WTC11 (cell line): Measurements from ENCODE around the gene C11orf21.

ENCODE experiments used
- KAT7 ChIP-seq: sonication (generic); formaldehyde crosslinking; IDR thresholded peaks from 2 replicates; pipeline ENCODE4 v1.8.1; 2023; ENCODE audit warnings: missing genetic modification reagents, mild to moderate bottlenecking, borderline replicate concordance
- ZNF138 ChIP-seq: sonication (generic); formaldehyde crosslinking; conservative IDR thresholded peaks from 2 replicates; pipeline ENCODE4 v1.8.1; 2022; ENCODE audit warnings: mild to moderate bottlenecking, moderate library complexity, missing genetic modification reagents
- TF ChIP-seq, protein P1 (sequence below): sonication (generic); formaldehyde crosslinking; IDR thresholded peaks from 2 replicates; pipeline ENCODE4 v1.8.0; 2023; ENCODE audit warnings: missing genetic modification reagents, mild to moderate bottlenecking, borderline replicate concordance
- TF ChIP-seq, protein P2 (sequence below): fragments of 200-600 bp; IDR thresholded peaks from 2 replicates; pipeline ENCODE4 v1.8.0; 2022; ENCODE audit warnings: antibody characterized with exemption
- TF ChIP-seq, protein P3 (sequence below): sonication (generic); formaldehyde crosslinking; IDR thresholded peaks from 2 replicates; pipeline ENCODE4 v1.8.1; 2022; ENCODE audit warnings: low read depth, missing genetic modification reagents, borderline replicate concordance
- TF ChIP-seq, protein P4 (sequence below): sonication (generic); formaldehyde crosslinking; IDR thresholded peaks from 2 replicates; pipeline ENCODE4 v1.8.0; 2022; ENCODE audit warnings: missing genetic modification reagents
- TF ChIP-seq, protein P5 (sequence below): sonication (generic); formaldehyde crosslinking; IDR thresholded peaks from 2 replicates; pipeline ENCODE4 v1.8.1; 2023; ENCODE audit warnings: mild to moderate bottlenecking, missing genetic modification reagents, moderate library complexity

DNA sequence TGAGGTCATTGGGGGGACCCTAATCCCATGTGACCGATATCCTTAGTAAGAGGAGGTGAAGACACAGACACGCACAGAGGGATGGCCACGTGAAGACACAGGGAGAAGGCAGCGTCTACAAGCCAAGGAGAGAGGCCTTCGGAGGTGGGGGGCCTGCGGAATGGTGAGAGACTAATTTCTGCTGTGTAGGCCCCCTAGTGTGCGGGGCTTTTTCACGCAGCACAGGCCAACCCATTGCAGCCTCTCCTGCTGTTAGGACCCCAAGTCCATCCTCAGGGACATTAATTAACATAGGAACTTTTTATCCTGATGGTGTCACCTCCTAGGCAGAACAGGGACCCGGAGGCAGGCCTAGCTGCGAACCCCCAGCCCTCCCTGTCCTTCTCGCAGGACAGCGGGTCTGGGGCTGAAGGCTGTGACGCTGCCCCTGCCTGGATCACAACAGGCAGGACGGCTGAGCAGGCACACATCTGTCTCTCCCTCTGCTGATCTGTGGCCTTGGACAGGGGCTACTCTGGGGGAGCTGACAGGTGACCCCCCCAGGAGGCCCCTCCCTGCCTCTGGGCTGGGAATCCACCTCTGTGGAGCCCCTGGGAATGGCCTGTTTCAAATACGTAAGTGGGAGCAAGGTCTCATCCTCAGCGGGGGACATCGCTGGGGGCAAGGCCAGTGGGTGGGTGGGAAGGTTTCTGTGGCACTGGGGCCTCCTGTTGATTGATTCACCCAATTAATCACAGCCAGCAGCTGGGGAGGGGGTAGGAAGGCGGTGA lies 39.2 kb downstream of the C11orf21 start:
- TF ChIP-seq, protein P1, sequence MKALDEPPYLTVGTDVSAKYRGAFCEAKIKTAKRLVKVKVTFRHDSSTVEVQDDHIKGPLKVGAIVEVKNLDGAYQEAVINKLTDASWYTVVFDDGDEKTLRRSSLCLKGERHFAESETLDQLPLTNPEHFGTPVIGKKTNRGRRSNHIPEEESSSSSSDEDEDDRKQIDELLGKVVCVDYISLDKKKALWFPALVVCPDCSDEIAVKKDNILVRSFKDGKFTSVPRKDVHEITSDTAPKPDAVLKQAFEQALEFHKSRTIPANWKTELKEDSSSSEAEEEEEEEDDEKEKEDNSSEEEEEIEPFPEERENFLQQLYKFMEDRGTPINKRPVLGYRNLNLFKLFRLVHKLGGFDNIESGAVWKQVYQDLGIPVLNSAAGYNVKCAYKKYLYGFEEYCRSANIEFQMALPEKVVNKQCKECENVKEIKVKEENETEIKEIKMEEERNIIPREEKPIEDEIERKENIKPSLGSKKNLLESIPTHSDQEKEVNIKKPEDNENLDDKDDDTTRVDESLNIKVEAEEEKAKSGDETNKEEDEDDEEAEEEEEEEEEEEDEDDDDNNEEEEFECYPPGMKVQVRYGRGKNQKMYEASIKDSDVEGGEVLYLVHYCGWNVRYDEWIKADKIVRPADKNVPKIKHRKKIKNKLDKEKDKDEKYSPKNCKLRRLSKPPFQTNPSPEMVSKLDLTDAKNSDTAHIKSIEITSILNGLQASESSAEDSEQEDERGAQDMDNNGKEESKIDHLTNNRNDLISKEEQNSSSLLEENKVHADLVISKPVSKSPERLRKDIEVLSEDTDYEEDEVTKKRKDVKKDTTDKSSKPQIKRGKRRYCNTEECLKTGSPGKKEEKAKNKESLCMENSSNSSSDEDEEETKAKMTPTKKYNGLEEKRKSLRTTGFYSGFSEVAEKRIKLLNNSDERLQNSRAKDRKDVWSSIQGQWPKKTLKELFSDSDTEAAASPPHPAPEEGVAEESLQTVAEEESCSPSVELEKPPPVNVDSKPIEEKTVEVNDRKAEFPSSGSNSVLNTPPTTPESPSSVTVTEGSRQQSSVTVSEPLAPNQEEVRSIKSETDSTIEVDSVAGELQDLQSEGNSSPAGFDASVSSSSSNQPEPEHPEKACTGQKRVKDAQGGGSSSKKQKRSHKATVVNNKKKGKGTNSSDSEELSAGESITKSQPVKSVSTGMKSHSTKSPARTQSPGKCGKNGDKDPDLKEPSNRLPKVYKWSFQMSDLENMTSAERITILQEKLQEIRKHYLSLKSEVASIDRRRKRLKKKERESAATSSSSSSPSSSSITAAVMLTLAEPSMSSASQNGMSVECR: no peak
- TF ChIP-seq, protein P2, sequence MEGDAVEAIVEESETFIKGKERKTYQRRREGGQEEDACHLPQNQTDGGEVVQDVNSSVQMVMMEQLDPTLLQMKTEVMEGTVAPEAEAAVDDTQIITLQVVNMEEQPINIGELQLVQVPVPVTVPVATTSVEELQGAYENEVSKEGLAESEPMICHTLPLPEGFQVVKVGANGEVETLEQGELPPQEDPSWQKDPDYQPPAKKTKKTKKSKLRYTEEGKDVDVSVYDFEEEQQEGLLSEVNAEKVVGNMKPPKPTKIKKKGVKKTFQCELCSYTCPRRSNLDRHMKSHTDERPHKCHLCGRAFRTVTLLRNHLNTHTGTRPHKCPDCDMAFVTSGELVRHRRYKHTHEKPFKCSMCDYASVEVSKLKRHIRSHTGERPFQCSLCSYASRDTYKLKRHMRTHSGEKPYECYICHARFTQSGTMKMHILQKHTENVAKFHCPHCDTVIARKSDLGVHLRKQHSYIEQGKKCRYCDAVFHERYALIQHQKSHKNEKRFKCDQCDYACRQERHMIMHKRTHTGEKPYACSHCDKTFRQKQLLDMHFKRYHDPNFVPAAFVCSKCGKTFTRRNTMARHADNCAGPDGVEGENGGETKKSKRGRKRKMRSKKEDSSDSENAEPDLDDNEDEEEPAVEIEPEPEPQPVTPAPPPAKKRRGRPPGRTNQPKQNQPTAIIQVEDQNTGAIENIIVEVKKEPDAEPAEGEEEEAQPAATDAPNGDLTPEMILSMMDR: no peak
- TF ChIP-seq, protein P3, sequence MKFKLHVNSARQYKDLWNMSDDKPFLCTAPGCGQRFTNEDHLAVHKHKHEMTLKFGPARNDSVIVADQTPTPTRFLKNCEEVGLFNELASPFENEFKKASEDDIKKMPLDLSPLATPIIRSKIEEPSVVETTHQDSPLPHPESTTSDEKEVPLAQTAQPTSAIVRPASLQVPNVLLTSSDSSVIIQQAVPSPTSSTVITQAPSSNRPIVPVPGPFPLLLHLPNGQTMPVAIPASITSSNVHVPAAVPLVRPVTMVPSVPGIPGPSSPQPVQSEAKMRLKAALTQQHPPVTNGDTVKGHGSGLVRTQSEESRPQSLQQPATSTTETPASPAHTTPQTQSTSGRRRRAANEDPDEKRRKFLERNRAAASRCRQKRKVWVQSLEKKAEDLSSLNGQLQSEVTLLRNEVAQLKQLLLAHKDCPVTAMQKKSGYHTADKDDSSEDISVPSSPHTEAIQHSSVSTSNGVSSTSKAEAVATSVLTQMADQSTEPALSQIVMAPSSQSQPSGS: no peak
- TF ChIP-seq, protein P4, sequence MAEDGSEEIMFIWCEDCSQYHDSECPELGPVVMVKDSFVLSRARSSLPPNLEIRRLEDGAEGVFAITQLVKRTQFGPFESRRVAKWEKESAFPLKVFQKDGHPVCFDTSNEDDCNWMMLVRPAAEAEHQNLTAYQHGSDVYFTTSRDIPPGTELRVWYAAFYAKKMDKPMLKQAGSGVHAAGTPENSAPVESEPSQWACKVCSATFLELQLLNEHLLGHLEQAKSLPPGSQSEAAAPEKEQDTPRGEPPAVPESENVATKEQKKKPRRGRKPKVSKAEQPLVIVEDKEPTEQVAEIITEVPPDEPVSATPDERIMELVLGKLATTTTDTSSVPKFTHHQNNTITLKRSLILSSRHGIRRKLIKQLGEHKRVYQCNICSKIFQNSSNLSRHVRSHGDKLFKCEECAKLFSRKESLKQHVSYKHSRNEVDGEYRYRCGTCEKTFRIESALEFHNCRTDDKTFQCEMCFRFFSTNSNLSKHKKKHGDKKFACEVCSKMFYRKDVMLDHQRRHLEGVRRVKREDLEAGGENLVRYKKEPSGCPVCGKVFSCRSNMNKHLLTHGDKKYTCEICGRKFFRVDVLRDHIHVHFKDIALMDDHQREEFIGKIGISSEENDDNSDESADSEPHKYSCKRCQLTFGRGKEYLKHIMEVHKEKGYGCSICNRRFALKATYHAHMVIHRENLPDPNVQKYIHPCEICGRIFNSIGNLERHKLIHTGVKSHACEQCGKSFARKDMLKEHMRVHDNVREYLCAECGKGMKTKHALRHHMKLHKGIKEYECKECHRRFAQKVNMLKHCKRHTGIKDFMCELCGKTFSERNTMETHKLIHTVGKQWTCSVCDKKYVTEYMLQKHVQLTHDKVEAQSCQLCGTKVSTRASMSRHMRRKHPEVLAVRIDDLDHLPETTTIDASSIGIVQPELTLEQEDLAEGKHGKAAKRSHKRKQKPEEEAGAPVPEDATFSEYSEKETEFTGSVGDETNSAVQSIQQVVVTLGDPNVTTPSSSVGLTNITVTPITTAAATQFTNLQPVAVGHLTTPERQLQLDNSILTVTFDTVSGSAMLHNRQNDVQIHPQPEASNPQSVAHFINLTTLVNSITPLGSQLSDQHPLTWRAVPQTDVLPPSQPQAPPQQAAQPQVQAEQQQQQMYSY (CRISPR knock-in tag): no peak
- TF ChIP-seq ZNF138 (CRISPR knock-in tag): no peak
- TF ChIP-seq, protein P5, sequence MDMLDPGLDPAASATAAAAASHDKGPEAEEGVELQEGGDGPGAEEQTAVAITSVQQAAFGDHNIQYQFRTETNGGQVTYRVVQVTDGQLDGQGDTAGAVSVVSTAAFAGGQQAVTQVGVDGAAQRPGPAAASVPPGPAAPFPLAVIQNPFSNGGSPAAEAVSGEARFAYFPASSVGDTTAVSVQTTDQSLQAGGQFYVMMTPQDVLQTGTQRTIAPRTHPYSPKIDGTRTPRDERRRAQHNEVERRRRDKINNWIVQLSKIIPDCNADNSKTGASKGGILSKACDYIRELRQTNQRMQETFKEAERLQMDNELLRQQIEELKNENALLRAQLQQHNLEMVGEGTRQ (CRISPR knock-in tag): no peak
- TF ChIP-seq KAT7 (CRISPR knock-in tag): no peak
